Lower leg skin (tissue), 4 donors: ENCODE data around the gene MSI1. TPM values are rescaled to one million over a fixed set of nuclear protein-coding genes. Genes with fewer than 3 reads are reported as not detected.

ENCODE experiments used
- DNase-seq, 2 donors: peaks; one replicate each; pipeline ENCODE4 v3.0.0-alpha.2; 2019; ENCODE audit warnings: low spot score in 2 of 2
- H3K4me3 ChIP-seq: fragments of 200-600 bp; sonication (generic); 2 replicates; pipeline ENCODE4 v1.5.1; 2017; ENCODE audit warnings: mild to moderate bottlenecking, low read depth; ENCODE audit not compliant: poor library complexity, severe bottlenecking
- CTCF ChIP-seq, 3 donors: fragments of 450-650 bp; IDR thresholded peaks; one replicate each; pipeline ENCODE4 v1.5.1; 2016; ENCODE audit warnings: antibody characterized with exemption in 3 of 3, mild to moderate bottlenecking in 3 of 3, moderate library complexity in 2 of 3
- POLR2A ChIP-seq, 2 donors: fragments of 450-650 bp; IDR thresholded peaks; one replicate each; pipeline ENCODE4 v1.6.1; 2016 to 2017; ENCODE audit warnings: antibody characterized with exemption in 2 of 2, mild to moderate bottlenecking in 1 of 2, moderate library complexity in 1 of 2
- WGBS, 2 donors: methylation state at CpG; one replicate each; pipeline ENCODE4 v1.1.5; 2018; 5-methylcytosine and 5-hydroxymethylcytosine counted together
- intact Hi-C: fragments of 100-400 bp; cut with DNase I; formaldehyde crosslinking; loops from one replicate; pipeline ENCODE4 v1.15.0; 2023; ENCODE audit warnings: low total_unique reads
- total RNA-seq, 4 donors: library from RNA; depleted of rRNA; stranded (reverse); fragments of >200 nt; gene quantifications; one replicate each; pipeline ENCODE4 v1.1.0, GENCODE V29; 2016

The MSI1 gene
- total RNA-seq, 4 donors from 2014 or later: 0.07 to 0.39 TPM; not detected in 2

- DNase-seq: peak; percentile 66 to 90
- intact Hi-C loops: no loop called here
- peak in 1 of 2 donors; percentile 8 for TF ChIP-seq POLR2A (IDR thresholded peaks at IDR 0.05)
- no peak for TF ChIP-seq CTCF (IDR thresholded peaks at IDR 0.05)
- peak within 1 kb of the TSS; percentile 51 for H3K4me3 ChIP-seq
- 0 to 1% methylated on average over 29 of the region's 29 CpGs for WGBS, 2 donors
These were observed 76.1 kb downstream of the MSI1 start, which contains the start of gene RNU4-1 for GRCh38 chr12:120292661-120293531. Gene RNU4-1, minus strand, starts transcription at chr12:120293237.

GRCh38 chr12:120292411-120292660 is 76.6 kb downstream of the MSI1 start:
- DNase-seq: peak in 1 of 2 donors; percentile 26
- 0% methylated on average over 16 to 17 of the region's 17 CpGs for WGBS, 2 donors
- H3K4me3 ChIP-seq: peak overlapping the region; percentile 51
- intact Hi-C loops: no loop called here
- TF ChIP-seq POLR2A (IDR thresholded peaks at IDR 0.05) (no peak), CTCF (IDR thresholded peaks at IDR 0.05) (no peak)

Other genes with a start within 250 kb of the MSI1 start
- gene GCN1, start 174.4 kb downstream of the MSI1 start, total RNA-seq: 100 to 1,000 TPM in 1 of 4 donors, 10 to 100 TPM in 3; 37.8 to 115 (median 50.8) TPM
- gene RPLP0, start 168.1 kb downstream of the MSI1 start, total RNA-seq: 1,000 to 10,000 TPM; 2,664 to 4,654 (median 3,612) TPM
- gene PXN, start 103.4 kb downstream of the MSI1 start, total RNA-seq: 10 to 100 TPM; 36.3 to 54.0 (median 49.8) TPM
- gene RNU4-2, start 77.3 kb downstream of the MSI1 start, total RNA-seq: under 1 TPM in 2 of 4 donors, not detected in 2; under 0.01 TPM
- gene RNU4-1, start 75.9 kb downstream of the MSI1 start, total RNA-seq: under 1 TPM in 2 of 4 donors, not detected in 2; under 0.01 TPM
- 1 to 10 TPM in 3 of 4 donors, under 1 TPM in 1; 0.49 to 4.1 (median 2.8) TPM for gene SIRT4, start 66.8 kb downstream of the MSI1 start, total RNA-seq
- gene PLA2G1B, start 41.4 kb downstream of the MSI1 start, total RNA-seq: not detected
- 100 to 1,000 TPM; 638 to 834 (median 702) TPM for gene COX6A1, start 68.9 kb upstream of the MSI1 start, total RNA-seq
- gene TRIAP1, start 77.2 kb upstream of the MSI1 start, total RNA-seq: 10 to 100 TPM in 3 of 4 donors, 1 to 10 TPM in 1; 9.6 to 20.2 (median 16.1) TPM
- 10 to 100 TPM; 19.3 to 24.1 (median 20.1) TPM for gene GATC, start 77.3 kb upstream of the MSI1 start, total RNA-seq
- gene SRSF9, start 100.6 kb upstream of the MSI1 start, total RNA-seq: 10 to 100 TPM; 55.4 to 97.2 (median 81.2) TPM
- 100 to 1,000 TPM; 310 to 529 (median 388) TPM for gene DYNLL1, start 126.9 kb upstream of the MSI1 start, total RNA-seq
- 10 to 100 TPM; 16.5 to 19.2 (median 18.3) TPM for gene COQ5, start 160.0 kb upstream of the MSI1 start, total RNA-seq
- 100 to 1,000 TPM in 3 of 4 donors, 10 to 100 TPM in 1; 99.9 to 162 (median 118) TPM for gene RNF10, start 165.2 kb upstream of the MSI1 start, total RNA-seq
- 10 to 100 TPM in 3 of 4 donors, 1 to 10 TPM in 1; 7.5 to 26.9 (median 22.5) TPM for gene POP5, start 212.2 kb upstream of the MSI1 start, total RNA-seq